HEK293 (cell line): ENCODE results near the gene ARL11.

ENCODE experiments used
- CTCF ChIA-PET: fragments of 350-600 bp; formaldehyde crosslinking; extraction: SDS; loops from one replicate; lab custom pipeline; 2021; ENCODE audit warnings: antibody characterized with exemption; lab: Yijun Ruan, JAX
- POLR2A ChIA-PET: fragments of 300-600 bp; formaldehyde crosslinking; extraction: SDS; loops from one replicate; lab custom pipeline; 2020; ENCODE audit warnings: antibody characterized with exemption, inconsistent platforms; lab: Yijun Ruan, JAX
- H3K27ac ChIP-seq: fragments of 200-500 bp; sonication (Bioruptor generic); 2 replicates; pipeline ENCODE4 v1.5.1; 2014; ENCODE audit warnings: low read depth, low read length, control low read depth, inconsistent platforms; ENCODE audit errors: extremely low read depth
- H3K36me3 ChIP-seq, 2 experiments: fragments of 200-500 bp in 1 of 2; sonication (Bioruptor generic) in 1 of 2; 1 replicate in 1 of 2; 2 replicates in 1 of 2; pipeline ENCODE4 v1.5.1; 2014 to 2017; ENCODE audit warnings: inconsistent platforms in 2 of 2, low read length in 2 of 2; ENCODE audit not compliant: control insufficient read depth in 2 of 2, insufficient read depth in 1 of 2
- H3K4me1 ChIP-seq: fragments of 200-500 bp; sonication (Bioruptor generic); 2 replicates; pipeline ENCODE4 v1.5.1; 2014; ENCODE audit warnings: mild to moderate bottlenecking, low read length, inconsistent platforms; ENCODE audit not compliant: control insufficient read depth, insufficient read depth
- H3K4me3 ChIP-seq: 2 replicates; pipeline ENCODE4 v1.5.1; 2011; ENCODE audit warnings: low read depth, mild to moderate bottlenecking, control low read depth, low read length, moderate library complexity
- H3K9me3 ChIP-seq: fragments of 200-500 bp; sonication (Bioruptor generic); 2 replicates; pipeline ENCODE4 v1.5.1; 2014; ENCODE audit warnings: low read depth, low read length, inconsistent platforms; ENCODE audit not compliant: control insufficient read depth, insufficient read depth
- HOXD13 ChIP-seq: sonication (generic); formaldehyde crosslinking; IDR thresholded peaks from 2 replicates; pipeline ENCODE4 v1.8.0; 2022; ENCODE audit warnings: missing genetic modification reagents, borderline replicate concordance
- KLF1 ChIP-seq: fragments of 450-650 bp; formaldehyde crosslinking; IDR thresholded peaks from 2 replicates; pipeline ENCODE4 v1.5.1; 2016; ENCODE audit warnings: missing biosample characterization, missing genetic modification characterization
- SALL2 ChIP-seq: fragments of 450-650 bp; formaldehyde crosslinking; IDR thresholded peaks from 2 replicates; pipeline ENCODE4 v1.5.0; 2017; ENCODE audit warnings: missing biosample characterization, mild to moderate bottlenecking, missing genetic modification characterization, borderline replicate concordance
- TSHZ1 ChIP-seq: fragments of 450-650 bp; formaldehyde crosslinking; IDR thresholded peaks from 2 replicates; pipeline ENCODE4 v1.5.1; 2016; ENCODE audit warnings: missing biosample characterization, missing genetic modification characterization, borderline replicate concordance
- YY2 ChIP-seq: fragments of 450-650 bp; formaldehyde crosslinking; IDR thresholded peaks from 2 replicates; pipeline ENCODE4 v1.5.1; 2016; ENCODE audit warnings: missing biosample characterization, missing genetic modification characterization
- ZNF221 ChIP-seq: fragments of 450-650 bp; formaldehyde crosslinking; IDR thresholded peaks from 2 replicates; pipeline ENCODE4 v1.5.1; 2017; ENCODE audit warnings: missing biosample characterization, missing genetic modification characterization, borderline replicate concordance
- ZNF274 ChIP-seq, 2 experiments: fragments of 200-500 bp in 1 of 2; fragments of 450-650 bp in 1 of 2; sonication (Bioruptor generic) in 1 of 2; formaldehyde crosslinking in 1 of 2; IDR thresholded peaks; 2 replicates each; pipeline versions ENCODE4 v1.5.1 to v1.6.1; 2014 to 2016; ENCODE audit warnings: borderline replicate concordance in 1 of 2, inconsistent platforms in 1 of 2, low read length in 1 of 2, missing biosample characterization in 1 of 2, missing genetic modification characterization in 1 of 2
- ZNF302 ChIP-seq: fragments of 450-650 bp; formaldehyde crosslinking; IDR thresholded peaks from 2 replicates; pipeline ENCODE4 v1.5.1; 2016; ENCODE audit warnings: missing biosample characterization, missing genetic modification characterization, low read depth
- ZNF354C ChIP-seq: fragments of 450-650 bp; formaldehyde crosslinking; IDR thresholded peaks from 2 replicates; pipeline ENCODE4 v1.5.1; 2016; ENCODE audit warnings: missing biosample characterization, missing genetic modification characterization, low read depth, borderline replicate concordance
- ZNF404 ChIP-seq: fragments of 450-650 bp; formaldehyde crosslinking; IDR thresholded peaks from 2 replicates; pipeline ENCODE4 v1.5.1; 2017; ENCODE audit warnings: missing biosample characterization, missing genetic modification characterization
- ZNF514 ChIP-seq: fragments of 450-650 bp; formaldehyde crosslinking; IDR thresholded peaks from 2 replicates; pipeline ENCODE4 v1.5.1; 2016; ENCODE audit warnings: missing biosample characterization, missing genetic modification characterization
- ZNF544 ChIP-seq: fragments of 450-650 bp; formaldehyde crosslinking; IDR thresholded peaks from 2 replicates; pipeline ENCODE4 v1.5.0; 2017; ENCODE audit warnings: missing biosample characterization, missing genetic modification characterization
- ZNF571 ChIP-seq: fragments of 450-650 bp; formaldehyde crosslinking; IDR thresholded peaks from 2 replicates; pipeline ENCODE4 v1.5.0; 2017; ENCODE audit warnings: missing biosample characterization, missing genetic modification characterization
- ZNF624 ChIP-seq: fragments of 450-650 bp; formaldehyde crosslinking; IDR thresholded peaks from 2 replicates; pipeline ENCODE4 v1.5.1; 2017; ENCODE audit warnings: missing biosample characterization, missing genetic modification characterization
- ZNF704 ChIP-seq: fragments of 450-650 bp; formaldehyde crosslinking; IDR thresholded peaks from 2 replicates; pipeline ENCODE4 v1.5.1; 2016; ENCODE audit warnings: missing biosample characterization, missing genetic modification characterization
- ZNF707 ChIP-seq: fragments of 450-650 bp; formaldehyde crosslinking; IDR thresholded peaks from 2 replicates; pipeline ENCODE4 v1.5.1; 2016; ENCODE audit warnings: missing biosample characterization, missing genetic modification characterization
- TF ChIP-seq, protein P1 (sequence below): fragments of 450-650 bp; formaldehyde crosslinking; IDR thresholded peaks from 2 replicates; pipeline ENCODE4 v1.5.1; 2017; ENCODE audit warnings: missing biosample characterization, missing genetic modification characterization
- TF ChIP-seq, protein P2 (sequence below): fragments of 450-650 bp; formaldehyde crosslinking; IDR thresholded peaks from 2 replicates; pipeline ENCODE4 v1.5.1; 2016; ENCODE audit warnings: missing biosample characterization, missing genetic modification characterization
- TF ChIP-seq, protein P3 (sequence below): fragments of 450-650 bp; formaldehyde crosslinking; IDR thresholded peaks from 2 replicates; pipeline ENCODE4 v1.5.1; 2017; ENCODE audit warnings: missing biosample characterization, missing genetic modification characterization

Gene ARL11

DNA sequence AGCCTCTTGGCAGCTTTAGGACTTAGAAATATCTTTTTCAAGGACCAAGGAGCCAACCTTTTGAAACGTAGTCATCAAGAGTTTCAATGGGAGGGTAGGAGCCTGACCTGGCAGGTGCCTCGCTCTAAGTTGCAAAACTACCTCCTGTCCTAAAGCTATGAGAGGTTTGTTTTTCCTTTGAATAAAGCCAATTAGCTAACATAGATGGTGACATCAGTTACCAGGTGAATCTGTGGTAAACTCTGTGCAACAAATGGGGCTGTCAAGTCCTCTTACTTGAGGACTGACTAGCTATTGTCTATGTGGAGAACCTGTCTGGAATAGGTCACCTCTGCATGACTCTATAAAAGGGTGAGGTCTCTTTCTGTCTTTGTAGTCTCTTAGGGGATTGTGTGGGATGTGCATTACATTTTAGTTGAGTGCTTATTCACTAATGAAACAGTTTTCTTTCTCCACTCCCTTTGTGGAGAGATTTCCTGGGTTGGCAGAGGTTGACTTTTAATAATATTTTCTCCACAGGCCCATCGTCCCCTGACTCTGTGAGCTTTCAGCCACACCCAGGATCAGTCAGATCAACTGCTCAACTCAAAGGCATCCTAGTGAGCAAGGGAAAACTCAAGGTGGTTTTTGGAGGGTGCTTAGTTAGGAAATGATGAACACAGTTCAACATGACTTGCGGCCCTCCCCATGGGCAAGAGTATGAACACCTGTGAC is 9.9 kb downstream of the ARL11 start:
- Histone ChIP-seq H3K27ac (no peak overlapping the region), H3K9me3 (no peaks in the 10 kb centered on the region), H3K4me3 (no peak overlapping the region), H3K4me1 (no peaks in the 10 kb centered on the region), H3K36me3 (no peaks in the 10 kb centered on the region)
- ChIA-PET CTCF (no interaction called here), POLR2A (no interaction called here)
- TF ChIP-seq, protein P1, sequence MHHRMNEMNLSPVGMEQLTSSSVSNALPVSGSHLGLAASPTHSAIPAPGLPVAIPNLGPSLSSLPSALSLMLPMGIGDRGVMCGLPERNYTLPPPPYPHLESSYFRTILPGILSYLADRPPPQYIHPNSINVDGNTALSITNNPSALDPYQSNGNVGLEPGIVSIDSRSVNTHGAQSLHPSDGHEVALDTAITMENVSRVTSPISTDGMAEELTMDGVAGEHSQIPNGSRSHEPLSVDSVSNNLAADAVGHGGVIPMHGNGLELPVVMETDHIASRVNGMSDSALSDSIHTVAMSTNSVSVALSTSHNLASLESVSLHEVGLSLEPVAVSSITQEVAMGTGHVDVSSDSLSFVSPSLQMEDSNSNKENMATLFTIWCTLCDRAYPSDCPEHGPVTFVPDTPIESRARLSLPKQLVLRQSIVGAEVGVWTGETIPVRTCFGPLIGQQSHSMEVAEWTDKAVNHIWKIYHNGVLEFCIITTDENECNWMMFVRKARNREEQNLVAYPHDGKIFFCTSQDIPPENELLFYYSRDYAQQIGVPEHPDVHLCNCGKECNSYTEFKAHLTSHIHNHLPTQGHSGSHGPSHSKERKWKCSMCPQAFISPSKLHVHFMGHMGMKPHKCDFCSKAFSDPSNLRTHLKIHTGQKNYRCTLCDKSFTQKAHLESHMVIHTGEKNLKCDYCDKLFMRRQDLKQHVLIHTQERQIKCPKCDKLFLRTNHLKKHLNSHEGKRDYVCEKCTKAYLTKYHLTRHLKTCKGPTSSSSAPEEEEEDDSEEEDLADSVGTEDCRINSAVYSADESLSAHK, result no peak
- no peak for TF ChIP-seq ZNF704 (tag by site-specific recombination)
- no peak for TF ChIP-seq YY2 (tag by site-specific recombination)
- TF ChIP-seq TSHZ1, result no peak
- TF ChIP-seq ZNF354C (tag by site-specific recombination), result no peak
- TF ChIP-seq, protein P2, sequence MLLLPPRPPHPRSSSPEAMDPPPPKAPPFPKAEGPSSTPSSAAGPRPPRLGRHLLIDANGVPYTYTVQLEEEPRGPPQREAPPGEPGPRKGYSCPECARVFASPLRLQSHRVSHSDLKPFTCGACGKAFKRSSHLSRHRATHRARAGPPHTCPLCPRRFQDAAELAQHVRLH (tag by site-specific recombination), result no peak
- TF ChIP-seq ZNF707 (tag by site-specific recombination), result no peak
- TF ChIP-seq ZNF221 (tag by site-specific recombination), result no peak
- no peak for TF ChIP-seq ZNF302 (tag by site-specific recombination)
- no peak for TF ChIP-seq ZNF624
- TF ChIP-seq, protein P3, sequence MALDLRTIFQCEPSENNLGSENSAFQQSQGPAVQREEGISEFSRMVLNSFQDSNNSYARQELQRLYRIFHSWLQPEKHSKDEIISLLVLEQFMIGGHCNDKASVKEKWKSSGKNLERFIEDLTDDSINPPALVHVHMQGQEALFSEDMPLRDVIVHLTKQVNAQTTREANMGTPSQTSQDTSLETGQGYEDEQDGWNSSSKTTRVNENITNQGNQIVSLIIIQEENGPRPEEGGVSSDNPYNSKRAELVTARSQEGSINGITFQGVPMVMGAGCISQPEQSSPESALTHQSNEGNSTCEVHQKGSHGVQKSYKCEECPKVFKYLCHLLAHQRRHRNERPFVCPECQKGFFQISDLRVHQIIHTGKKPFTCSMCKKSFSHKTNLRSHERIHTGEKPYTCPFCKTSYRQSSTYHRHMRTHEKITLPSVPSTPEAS (tag by site-specific recombination), result no peak
- TF ChIP-seq ZNF404 (tag by site-specific recombination), result no peak
- no peak for TF ChIP-seq ZNF514 (tag by site-specific recombination)
- TF ChIP-seq ZNF274 (IDR thresholded peaks at IDR 0.05; ENCODE audit: low read length), result no peak
- no peak for TF ChIP-seq ZNF274 (tag by site-specific recombination; IDR thresholded peaks at IDR 0.05; ENCODE audit: borderline replicate concordance)
- TF ChIP-seq ZNF571 (tag by site-specific recombination), result no peak
- TF ChIP-seq ZNF544 (tag by site-specific recombination), result no peak
- no peak for TF ChIP-seq KLF1 (tag by site-specific recombination)
- no peak for TF ChIP-seq SALL2
- no peak for TF ChIP-seq HOXD13
